Measurements from ENCODE around the gene NAT9. TPM values are rescaled to one million over a fixed set of nuclear protein-coding genes. Genes with fewer than 3 reads are reported as not detected.

Gene NAT9, protein sequence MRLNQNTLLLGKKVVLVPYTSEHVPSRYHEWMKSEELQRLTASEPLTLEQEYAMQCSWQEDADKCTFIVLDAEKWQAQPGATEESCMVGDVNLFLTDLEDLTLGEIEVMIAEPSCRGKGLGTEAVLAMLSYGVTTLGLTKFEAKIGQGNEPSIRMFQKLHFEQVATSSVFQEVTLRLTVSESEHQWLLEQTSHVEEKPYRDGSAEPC
- 39.3 and 42.5 TPM in 2 replicates for total RNA-seq

DNA sequence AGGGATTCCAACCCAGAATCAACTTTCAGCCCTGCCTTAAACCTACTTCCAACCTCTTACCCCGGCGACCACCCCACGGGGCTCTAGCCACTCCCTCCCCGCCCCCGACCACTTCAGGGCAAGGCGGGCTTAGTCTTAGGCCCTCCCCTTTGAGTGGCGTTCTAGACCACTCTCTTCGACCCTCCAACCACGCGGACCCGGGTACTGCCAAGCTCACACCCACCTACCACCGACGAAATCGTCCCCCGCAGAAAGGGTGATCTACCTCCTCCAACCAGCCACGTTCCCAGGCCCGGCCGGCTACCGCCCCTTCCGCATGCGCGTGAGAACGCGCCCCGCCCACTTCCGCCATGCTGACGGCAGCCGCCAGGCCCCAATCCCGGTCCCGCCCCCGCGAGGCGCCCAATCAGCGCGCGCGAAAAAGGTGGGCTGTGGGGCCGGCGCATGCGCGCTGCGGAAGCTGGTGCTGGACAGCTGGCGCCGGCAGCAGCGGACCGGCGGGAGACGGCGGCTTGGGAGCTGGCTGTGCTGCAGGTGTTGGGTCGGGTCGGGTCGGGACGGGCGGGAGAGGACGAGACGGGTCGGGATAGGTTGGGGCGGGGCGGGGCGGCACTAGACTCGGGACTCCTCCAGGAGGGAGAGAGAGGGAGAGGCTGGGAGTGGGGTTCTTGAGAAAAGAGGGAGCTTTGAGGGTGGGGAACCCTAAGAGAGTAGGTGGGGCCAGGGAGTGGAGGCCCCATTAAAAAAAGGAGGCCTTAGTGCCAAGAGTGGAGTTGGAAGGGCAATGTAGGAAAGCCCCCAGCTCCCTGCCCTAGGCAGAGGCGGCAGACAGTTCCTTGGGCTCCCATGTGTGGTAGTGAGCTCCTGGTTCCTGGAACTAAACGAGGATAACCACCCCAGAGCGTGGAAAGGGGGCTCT, at the start of gene NAT9:
TSS of gene NAT9 (minus strand) at position 302 of the 919 bp plus-strand sequence. CDS start 647 bp downstream, outside the sequence.

DNA sequence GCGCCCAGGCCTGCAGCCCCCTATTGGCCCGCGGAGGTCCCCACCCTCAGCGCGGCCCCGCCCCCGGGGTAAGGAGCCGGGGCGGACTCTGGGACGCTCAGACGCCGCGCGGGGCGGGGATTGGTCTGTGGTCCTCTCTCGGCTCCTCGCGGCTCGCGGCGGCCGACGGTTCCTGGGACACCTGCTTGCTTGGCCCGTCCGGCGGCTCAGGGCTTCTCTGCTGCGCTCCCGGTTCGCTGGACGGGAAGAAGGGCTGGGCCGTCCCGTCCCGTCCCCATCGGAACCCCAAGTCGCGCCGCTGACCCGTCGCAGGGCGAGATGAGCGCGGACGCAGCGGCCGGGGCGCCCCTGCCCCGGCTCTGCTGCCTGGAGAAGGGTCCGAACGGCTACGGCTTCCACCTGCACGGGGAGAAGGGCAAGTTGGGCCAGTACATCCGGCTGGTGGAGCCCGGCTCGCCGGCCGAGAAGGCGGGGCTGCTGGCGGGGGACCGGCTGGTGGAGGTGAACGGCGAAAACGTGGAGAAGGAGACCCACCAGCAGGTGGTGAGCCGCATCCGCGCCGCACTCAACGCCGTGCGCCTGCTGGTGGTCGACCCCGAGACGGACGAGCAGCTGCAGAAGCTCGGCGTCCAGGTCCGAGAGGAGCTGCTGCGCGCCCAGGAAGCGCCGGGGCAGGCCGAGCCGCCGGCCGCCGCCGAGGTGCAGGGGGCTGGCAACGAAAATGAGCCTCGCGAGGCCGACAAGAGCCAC, 27.4 kb downstream of the NAT9 start, which contains the start of gene NHERF1:
TSS of gene NHERF1 (plus strand) at position 100 of the 750 bp plus-strand sequence. CDS start at position 319, 219 bp downstream.

DNA sequence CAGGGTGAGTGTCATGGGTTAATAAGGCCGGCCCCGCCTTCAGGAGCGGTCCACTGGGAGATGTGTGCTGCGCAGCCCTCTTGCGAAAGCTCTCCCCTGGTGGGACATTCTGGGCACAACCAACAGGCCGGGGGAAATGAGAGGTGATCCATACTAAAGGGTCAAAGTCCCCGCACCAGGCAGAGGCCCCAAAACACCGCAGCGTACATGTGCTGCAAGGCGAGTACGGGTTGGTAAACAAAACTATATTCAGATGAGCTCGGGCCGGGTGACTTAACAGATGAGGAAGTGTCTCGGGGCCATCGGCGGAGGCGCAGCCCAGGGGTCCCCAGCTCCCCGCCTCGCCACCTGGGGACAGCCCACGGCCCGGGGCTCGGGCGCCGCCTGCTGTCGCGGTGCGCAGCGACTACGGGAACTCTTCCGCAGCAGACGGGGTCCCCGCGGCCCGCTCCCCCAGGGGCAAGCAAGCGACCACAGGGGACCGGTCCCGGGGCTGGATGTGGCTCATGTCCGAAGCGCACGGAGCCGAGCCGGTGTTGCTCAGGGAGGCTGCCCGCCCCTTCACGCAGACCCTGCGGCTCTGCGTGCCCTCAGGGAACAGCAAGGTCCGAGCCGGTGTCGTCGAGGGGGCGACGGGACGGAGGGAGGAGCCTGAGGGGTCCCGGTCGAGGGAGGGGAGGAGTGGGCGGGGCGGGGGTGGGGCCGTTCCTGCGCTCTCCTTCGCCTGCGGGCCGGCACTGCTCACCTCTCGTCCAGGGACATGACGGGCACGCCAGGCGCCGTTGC, 39.4 kb downstream of the NAT9 start, which contains the start of gene RAB37:
TSS of gene RAB37 (plus strand) at position 744 of the 786 bp plus-strand sequence. CDS start at position 761, 17 bp downstream.

Other genes starting within 250 kb of the NAT9 start
- not detected in 2 replicates for gene CD300LB, start 244.9 kb downstream of the NAT9 start, total RNA-seq
- not detected in 2 replicates for gene CD300C, start 230.2 kb downstream of the NAT9 start, total RNA-seq
- gene CD300H, start 208.8 kb downstream of the NAT9 start, total RNA-seq = not detected in 2 replicates
- gene CD300LD, start 184.1 kb downstream of the NAT9 start, total RNA-seq = not detected in 2 replicates
- not detected in 2 replicates for gene CD300E, start 152.6 kb downstream of the NAT9 start, total RNA-seq
- gene CD300LF, start 63.4 kb downstream of the NAT9 start, total RNA-seq = not detected in 2 replicates
- gene RAB37, start 39.1 kb downstream of the NAT9 start, total RNA-seq = 0.49 and 0.85 TPM in 2 replicates
- gene NHERF1, start 27.7 kb downstream of the NAT9 start, total RNA-seq = 15.4 and 23.3 TPM in 2 replicates
- 0.12 and 0.16 TPM in 2 replicates for gene GRIN2C, start 83.5 kb upstream of the NAT9 start, total RNA-seq
- 14.1 and 26.0 TPM in 2 replicates for gene FDXR, start 96.6 kb upstream of the NAT9 start, total RNA-seq
- not detected in 2 replicates for gene FADS6, start 117.3 kb upstream of the NAT9 start, total RNA-seq
- gene USH1G, start 146.9 kb upstream of the NAT9 start, total RNA-seq = not detected in 2 replicates
- gene OTOP2, start 147.9 kb upstream of the NAT9 start, total RNA-seq = not detected in 2 replicates
- gene OTOP3, start 159.6 kb upstream of the NAT9 start, total RNA-seq = not detected in 2 replicates
- gene HID1, start 196.4 kb upstream of the NAT9 start, total RNA-seq = 0.16 and 0.61 TPM in 2 replicates
- gene CDR2L, start 211.3 kb upstream of the NAT9 start, total RNA-seq = 29.3 and 30.5 TPM in 2 replicates
- 14.8 and 24.9 TPM in 2 replicates for gene MRPL58, start 236.3 kb upstream of the NAT9 start, total RNA-seq

Data from hair follicle dermal papilla cell (primary cell).